PC-3 (cell line): ENCODE measurements around the gene AGO1.

Experiments
- CTCF ChIP-seq: fragments of 300-600 bp; sonication (generic); conservative IDR thresholded peaks from 2 replicates; pipeline ENCODE4 v1.5.1; 2017; ENCODE audit warnings: antibody characterized with exemption, low read depth, mild to moderate bottlenecking, low read length
- EZH2 ChIP-seq: fragments of 300-600 bp; sonication (generic); IDR thresholded peaks from one replicate; pipeline ENCODE4 v1.6.1; 2017; ENCODE audit warnings: antibody characterized with exemption, mild to moderate bottlenecking, low read length; ENCODE audit not compliant: unreplicated experiment
- EZH2phosphoT487 ChIP-seq: fragments of 300-600 bp; sonication (generic); IDR thresholded peaks from 2 replicates; pipeline ENCODE4 v1.6.1; 2018; ENCODE audit warnings: mild to moderate bottlenecking, antibody characterized with exemption, low read length, borderline replicate concordance

- no peak for TF ChIP-seq EZH2phosphoT487
- TF ChIP-seq CTCF, result no peak
- no peak for TF ChIP-seq EZH2
Measured at GRCh38 chr1:35850716-35851115, 32.3 kb upstream of the AGO1 start.
